GM19467 (cell line): ENCODE results near the gene CHST2.

Experiments used
- ATAC-seq: cut with Tn5 transposase; IDR thresholded peaks from one replicate; pipeline ENCODE4 v1.9.1; 2021; ENCODE audit warnings: mild to moderate bottlenecking, moderate library complexity; ENCODE audit not compliant: unreplicated experiment

Gene CHST2

DNA sequence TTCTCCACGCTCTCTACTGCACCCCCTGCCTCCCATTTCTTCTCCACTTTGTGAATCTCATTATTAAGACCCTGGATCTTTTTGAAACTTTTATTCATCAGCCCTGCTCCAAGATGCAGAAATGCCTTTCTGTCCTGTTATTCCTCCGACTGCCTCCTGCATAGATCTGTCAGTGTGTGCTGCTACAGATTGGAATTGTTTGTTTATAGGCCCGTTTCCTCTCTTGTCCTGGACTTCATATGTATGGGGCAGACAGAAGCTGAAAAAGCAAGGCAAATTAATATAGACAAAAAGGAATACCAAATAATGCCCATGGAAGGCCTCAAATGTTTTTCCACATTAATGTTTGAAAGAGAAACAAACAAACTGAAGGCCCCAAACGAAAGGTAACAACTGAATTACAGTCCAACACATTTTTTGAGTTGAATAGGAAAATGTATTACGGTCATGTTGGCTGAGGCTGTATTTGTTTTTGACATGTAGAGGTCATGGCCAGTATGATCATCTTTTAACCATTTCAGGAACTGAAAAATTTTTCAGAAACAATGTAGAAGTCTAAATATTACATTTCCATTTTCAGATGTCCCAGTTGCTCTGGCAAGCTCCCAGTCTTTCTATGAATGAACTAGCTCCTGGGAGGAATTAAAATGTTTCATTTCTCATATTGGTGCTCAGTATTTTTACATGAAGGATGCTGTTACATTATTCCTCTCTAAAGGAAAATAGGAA is 8.8 kb downstream of the CHST2 start:
- ATAC-seq, result no peak

DNA sequence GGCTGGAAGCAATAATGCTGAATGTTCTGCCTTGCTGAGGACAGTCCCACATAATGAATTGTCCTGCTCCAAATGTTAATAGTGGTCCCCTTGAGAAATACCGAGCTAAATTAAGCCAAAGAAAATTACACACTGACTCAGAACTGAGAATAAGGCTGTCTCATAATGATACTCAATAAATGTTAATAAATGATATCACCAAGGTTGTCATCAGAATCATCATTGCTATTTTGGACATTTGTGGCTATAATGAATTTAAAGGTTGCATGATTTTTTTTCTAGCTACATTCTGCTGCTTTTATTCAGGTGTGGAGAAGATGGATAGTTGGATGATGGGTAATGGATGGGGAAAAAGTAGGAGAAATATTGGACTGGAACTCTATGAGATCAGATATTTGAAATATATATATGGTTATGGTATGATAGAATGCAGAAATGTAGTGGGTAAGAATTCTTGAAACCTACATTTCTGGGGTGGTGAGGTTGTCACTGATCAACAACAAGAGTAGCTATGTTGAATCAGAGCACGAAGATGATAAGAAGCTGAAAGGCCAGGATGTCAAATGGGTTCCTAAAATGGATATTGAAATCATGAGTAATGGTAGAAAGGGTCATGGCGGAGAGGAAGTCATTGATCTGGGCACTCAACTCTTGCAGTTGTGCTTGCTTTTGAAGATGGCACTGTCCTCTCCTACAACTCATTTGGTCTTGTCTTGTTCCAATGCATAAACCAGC is 12.8 kb downstream of the CHST2 start:
- ATAC-seq, result no peak

DNA sequence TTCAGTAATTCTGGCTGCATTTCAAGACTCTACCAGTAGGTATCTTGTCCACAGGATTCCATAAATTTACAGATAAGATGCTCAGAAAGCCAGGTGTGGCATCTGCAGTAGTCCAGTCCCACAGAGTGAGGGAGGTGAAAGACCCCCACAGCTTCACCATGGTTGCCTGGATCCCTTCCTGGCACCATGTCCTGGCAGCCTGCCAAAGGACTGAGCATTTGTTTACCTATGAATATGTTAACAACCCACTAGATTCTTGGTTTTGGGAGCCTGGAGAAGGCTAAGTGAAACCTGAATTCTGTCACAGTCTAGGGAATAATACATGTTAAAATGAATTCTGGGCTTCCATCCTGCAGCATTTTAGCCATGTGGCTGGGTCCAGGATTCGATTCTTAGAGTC is 14.9 kb downstream of the CHST2 start:
- ATAC-seq, result no peak

DNA sequence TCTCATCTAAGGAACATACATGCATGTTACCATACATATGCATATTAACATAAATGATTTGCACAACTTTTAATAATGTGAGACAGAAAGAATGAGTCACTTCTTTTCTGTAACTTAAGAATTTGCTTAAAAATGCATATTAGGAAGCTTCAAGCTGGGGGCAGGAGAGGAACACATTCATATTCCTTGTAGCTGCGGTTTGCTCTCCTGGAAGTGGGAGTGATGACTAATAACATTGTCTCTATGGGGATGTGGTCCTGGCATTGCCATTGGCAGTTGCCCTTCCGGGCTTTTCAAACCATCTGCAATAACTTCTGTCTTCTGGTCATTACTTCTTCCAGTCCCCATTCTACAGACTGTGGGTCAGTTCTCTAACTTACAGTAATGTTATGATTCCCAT is 15.6 kb downstream of the CHST2 start:
- no peak for ATAC-seq

DNA sequence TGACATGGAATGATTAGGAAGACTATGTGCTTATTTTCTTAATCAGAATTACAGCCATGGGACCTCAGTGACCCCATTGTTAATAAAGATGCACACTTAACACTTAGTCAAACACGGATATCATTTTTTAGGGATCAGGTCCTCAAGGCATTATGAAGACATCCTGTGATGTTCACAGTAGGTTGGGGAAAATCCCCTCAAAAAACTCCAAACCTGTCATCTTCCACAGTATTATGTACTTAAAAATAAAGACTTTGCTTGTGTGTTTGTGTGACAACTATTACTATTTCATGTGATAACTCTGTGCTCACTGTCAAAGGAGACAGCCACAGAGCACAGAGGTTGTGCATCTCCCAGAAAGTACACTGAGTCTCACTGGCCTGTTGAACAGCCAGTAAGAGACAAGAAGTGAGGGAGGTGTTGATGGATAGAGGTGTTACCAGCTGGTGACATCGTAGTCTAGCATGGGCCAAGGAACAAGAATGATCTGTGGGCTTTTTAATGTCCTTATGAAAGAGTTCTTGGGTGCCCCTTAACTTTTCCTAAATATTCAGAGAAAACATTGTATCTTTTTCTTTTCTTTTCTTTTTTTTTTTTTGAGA is 18.0 kb downstream of the CHST2 start:
- no peak for ATAC-seq

GRCh38 chr3:143138953-143139352 is 19.4 kb downstream of the CHST2 start:
- ATAC-seq, result no peak

- ATAC-seq, result no peak
Observed at GRCh38 chr3:143139762-143140161, 20.2 kb downstream of the CHST2 start.

DNA sequence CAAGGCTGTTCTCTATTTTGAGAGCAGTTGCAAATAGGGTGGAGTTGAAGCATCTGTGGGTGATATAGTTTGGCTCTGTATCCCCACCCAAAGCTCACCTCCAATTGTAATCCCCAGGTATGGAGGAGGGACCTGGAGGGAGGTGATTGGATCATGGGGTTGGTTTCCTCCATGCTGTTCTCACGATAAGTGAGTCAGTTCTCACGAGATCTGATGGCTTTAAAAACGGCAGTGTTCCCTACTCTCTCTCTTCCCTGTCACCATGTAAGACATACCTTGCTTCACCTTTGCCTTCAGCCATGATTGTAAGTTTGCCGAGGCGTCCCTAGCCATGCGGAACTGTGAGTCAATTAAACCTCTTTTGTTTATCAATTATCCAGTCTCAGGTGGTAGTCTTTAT is 21.0 kb downstream of the CHST2 start:
- no peak for ATAC-seq

DNA sequence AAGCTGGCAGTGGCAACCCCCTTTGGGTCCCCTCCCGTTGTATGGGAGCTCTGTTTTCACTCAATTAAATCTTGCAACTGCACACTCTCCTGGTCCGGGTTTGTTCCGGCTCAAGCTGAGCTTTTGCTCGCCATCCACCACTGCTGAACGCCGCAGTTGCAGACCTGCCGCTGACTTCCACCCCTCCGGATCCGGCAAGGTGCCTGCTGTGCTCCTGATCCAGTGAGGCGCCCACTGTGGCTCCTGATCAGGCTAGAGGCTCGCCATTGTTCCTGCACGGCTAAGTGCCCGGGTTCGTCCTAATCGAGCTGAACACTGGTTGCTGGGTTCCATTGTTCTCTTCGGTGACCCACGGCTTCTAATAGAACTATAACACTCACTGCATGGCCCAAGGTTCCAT is 22.8 kb downstream of the CHST2 start:
- no peak for ATAC-seq

DNA sequence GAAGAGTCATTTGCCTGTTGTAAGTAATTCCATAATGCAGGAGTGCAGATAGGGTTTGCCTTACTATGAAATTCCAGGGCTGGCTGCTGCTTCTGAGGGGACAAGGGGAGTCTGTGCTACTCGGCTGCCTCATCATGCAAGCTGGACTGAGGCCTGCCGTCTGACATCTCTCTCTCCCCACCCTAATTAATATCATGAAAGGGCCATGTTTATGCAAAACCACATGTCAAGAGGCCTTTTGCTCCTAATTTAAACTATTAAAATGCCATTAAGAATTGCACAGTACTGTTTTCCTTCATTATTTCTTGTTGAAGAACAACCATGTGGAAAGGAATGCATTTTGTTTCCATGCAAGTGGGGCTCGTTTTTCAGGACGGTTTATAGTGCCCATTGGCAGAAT is 26.3 kb downstream of the CHST2 start:
- no peak for ATAC-seq

- no peak for ATAC-seq
Observed at GRCh38 chr3:143146486-143147274, 27.1 kb downstream of the CHST2 start.

DNA sequence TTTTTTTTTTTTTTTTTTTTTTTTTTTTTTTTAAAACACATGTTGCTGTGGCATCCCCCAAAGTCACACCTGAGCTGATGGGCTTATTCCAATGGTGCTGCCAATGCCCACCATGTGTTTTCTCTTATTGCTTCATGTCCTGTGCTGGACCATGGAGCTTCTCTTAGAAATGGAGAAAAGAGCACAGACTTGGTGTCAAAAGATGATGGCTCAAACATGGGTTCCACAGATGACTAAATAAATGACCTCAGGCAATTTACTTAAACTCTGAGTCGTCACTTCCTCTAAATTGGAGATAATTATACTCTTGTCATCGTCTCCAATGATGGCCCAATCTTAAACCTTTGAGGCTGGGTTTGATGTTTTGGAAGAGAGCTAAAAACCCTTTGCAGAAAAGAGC is 28.1 kb downstream of the CHST2 start:
- no peak for ATAC-seq

DNA sequence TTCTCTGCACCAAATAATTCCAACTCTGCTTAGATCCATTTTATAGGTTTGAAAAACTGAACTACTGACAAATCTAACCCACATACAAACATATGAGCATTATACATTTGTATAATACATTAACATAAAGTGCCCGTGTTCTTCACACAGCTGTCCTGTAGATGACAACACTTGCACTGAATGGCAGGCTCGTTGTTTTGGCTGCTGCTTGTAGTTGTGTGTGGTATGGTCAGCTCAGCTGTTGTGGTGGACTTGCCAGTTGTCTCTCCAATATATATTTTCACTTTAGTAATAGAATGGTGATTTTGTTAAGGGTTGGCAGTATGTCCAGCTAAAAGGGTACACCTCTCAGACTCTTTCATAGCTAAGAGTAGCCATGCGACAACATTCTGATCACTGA is 30.5 kb downstream of the CHST2 start:
- ATAC-seq, result no peak

DNA sequence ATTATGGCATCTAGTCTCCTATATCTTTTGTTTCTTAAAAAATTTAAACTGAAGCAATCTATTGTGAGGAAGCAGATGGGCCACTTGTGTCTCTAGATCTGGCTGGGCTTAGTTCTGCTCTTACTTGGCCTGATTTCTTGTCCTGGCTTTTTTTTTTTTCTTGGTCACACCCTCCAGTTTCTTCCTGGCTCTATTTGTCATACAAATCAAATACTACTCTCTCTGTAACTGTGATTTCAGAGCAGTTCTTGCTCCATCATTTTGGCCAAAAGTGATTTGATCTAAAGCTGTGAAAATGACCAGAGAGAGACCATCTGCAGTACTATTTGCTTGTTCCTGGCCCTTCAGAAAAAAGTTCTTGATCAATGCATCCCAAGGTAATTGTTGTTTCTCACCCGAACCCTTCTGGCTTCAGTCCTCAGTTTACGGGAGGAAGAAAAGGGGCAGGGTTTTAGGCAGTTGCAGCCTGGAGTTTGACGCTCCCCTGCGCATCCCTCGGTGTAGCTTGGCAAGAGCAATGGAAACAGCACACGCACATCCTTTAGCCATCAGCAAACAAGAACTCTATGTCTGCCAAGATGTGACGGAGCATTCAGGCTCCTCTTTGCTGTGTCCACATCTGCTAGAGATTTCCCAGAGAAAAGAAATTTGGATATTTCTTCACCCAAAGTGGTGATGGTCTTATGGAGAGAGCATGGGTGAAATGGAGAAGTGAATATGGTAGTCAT is 31.6 kb downstream of the CHST2 start:
- ATAC-seq, result no peak

- no peak for ATAC-seq
Observed at GRCh38 chr3:143152043-143152442, 32.5 kb downstream of the CHST2 start.

DNA sequence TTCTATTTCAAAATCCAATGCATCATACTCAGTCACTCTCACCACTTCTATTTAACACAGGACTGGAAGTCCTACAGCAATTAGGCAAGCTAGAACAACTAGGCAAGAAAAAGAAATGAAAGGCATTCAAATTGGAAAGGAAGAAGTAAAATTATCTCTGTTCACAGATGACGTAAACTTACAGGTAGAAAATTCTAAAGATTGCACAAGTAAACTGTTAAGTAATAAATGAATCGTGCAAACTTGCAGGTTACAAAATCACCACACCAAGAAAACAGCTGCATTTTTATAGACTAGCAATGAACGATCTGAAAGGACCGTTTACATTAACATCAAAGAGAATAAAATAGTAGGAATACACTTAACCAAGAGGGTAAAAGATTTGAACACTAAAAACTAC is 36.2 kb downstream of the CHST2 start:
- no peak for ATAC-seq

DNA sequence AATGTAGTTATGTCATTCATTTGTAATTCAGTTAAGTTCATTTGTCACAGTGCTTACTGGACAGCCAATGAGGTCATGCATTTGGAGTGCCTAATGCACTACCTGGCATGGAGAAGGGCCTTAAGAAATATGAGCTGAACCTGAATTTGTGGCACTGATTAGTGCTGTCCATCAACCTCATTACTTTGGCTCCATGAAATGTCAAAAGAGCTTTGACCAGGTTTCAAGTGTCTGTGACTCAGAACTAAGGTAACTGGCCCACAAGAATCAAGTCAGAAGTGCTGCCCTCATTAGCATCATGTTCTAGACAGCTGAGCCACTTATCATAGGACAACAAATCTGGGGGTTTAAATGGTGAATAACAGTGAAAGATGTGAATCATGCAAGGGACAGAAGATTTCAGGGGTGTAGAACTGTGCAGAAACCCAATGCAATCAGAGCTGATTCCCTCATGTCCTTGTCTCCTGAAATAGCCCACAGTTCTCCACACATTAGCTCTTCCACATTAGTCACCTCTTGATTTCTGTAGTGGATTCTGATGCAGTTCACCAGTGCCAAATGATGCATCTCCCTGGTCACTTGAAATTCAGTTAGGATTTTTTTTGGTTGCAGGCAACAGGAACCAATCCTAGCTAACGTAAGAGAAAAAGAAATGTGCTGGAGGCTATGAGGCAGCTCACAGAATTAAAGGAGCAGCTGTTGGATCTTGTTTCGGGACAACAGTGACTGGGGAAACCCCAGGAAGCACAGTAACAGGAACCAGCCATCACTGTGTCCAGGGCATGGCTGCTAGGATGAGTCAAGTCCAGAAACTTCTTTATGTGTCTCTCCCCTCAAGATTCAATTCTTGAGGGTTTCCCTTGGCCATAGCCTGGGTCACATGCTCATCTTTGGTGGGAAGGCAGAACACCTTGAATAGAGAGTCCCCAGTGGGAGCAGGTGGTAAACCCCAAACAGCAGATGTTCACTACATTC is 38.7 kb downstream of the CHST2 start:
- peak; percentile 62 for ATAC-seq

DNA sequence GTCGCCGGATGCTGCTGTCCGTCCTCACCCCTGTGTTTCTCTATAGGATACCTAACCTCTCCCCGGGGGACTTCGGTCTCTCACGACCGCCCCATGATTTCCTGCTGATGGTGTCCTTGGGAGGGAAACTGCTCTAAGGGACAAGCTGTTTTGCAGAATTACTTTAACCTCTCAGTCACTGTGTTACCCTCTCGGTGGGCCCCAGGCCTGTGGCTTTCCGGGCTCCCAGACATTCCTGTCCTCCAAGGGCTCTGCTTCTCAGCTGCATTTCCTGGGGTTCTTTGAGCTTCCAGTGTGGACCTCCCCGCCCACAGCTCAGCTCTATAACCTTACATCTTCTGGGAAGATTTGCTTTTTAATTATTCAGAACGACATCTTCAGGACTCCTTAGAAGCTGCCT is 40.9 kb downstream of the CHST2 start:
- ATAC-seq, result no peak

DNA sequence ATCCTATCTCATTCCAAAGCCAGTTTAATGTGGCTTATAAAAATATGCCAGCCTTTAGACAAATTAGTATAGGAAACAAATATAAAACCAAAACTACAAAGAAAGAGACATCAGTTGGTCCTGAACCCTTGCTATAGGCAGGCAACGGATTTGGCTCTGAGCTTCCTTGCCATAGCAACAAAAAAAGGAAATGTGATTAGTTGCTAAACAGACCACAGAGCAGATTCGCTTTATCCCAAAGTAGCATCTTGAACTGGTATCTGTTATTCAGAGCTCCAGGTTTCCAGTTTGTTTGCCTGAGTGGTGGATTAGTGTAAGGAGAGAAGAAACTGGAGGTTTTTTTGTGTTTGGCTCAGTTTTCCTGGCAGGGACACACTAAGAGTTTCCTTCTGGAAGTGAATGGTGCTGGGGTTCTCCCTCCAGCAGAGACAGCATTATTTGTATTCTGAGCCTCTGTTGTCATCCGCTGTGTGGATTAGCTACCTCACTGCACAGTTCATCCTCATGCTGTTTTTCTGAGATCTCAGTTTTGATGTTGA is 44.1 kb downstream of the CHST2 start:
- ATAC-seq, result no peak
